ENCODE measurements around the gene ZNF740.

ZNF740 gene

GRCh38 chr12:53192531-53193021, 12.1 kb downstream of the ZNF740 start:
- H3K79me2 ChIP-seq, result no peaks in the 10 kb centered on the region
- peaks cover 8% of the 10 kb centered on the region for H3K4me1 ChIP-seq
- no peak overlapping the region for H3K27ac ChIP-seq
- H3K9me3 ChIP-seq (ENCODE audit: control insufficient read depth, low read length), result no peaks in the 10 kb centered on the region
- no peak overlapping the region for H3K4me2 ChIP-seq (ENCODE audit: low read length)
- no peak overlapping the region for H2AFZ ChIP-seq
- no peak overlapping the region for H3K9ac ChIP-seq
- TF ChIP-seq CTCF (IDR thresholded peaks at IDR 0.05), result no peak
- no peak overlapping the region for H3K4me3 ChIP-seq (ENCODE audit: low read depth, low read length)
- no peaks in the 10 kb centered on the region for H3K27me3 ChIP-seq (ENCODE audit: control insufficient read depth, insufficient read depth, low read length)
- no peaks in the 10 kb centered on the region for H3K36me3 ChIP-seq (ENCODE audit: control insufficient read depth, insufficient read depth, low read length)

GRCh38 chr12:53193040-53193439, 12.5 kb downstream of the ZNF740 start:
- Histone ChIP-seq H2AFZ (no peak overlapping the region), H3K4me1 (peaks cover 8% of the 10 kb centered on the region), H3K4me2 (ENCODE audit: low read length) (no peak overlapping the region), H3K4me3 (ENCODE audit: low read depth, low read length) (no peak overlapping the region), H3K79me2 (no peaks in the 10 kb centered on the region), H3K9me3 (ENCODE audit: control insufficient read depth, low read length) (no peaks in the 10 kb centered on the region), H3K36me3 (ENCODE audit: control insufficient read depth, insufficient read depth, low read length) (no peaks in the 10 kb centered on the region), H3K9ac (no peak overlapping the region), H3K27me3 (ENCODE audit: control insufficient read depth, insufficient read depth, low read length) (no peaks in the 10 kb centered on the region), H3K27ac (no peak overlapping the region)
- no peak for TF ChIP-seq CTCF (IDR thresholded peaks at IDR 0.05)

GRCh38 chr12:53193985-53194716, 13.6 kb downstream of the ZNF740 start:
- TF ChIP-seq CTCF (IDR thresholded peaks at IDR 0.05), result no peak
- no peak overlapping the region for H3K9ac ChIP-seq
- no peaks in the 10 kb centered on the region for H3K9me3 ChIP-seq (ENCODE audit: control insufficient read depth, low read length)
- H3K4me2 ChIP-seq (ENCODE audit: low read length), result no peak overlapping the region
- H3K27me3 ChIP-seq (ENCODE audit: control insufficient read depth, insufficient read depth, low read length), result no peaks in the 10 kb centered on the region
- no peak overlapping the region for H3K27ac ChIP-seq
- H2AFZ ChIP-seq, result no peak overlapping the region
- H3K4me3 ChIP-seq (ENCODE audit: low read depth, low read length), result no peak overlapping the region
- no peaks in the 10 kb centered on the region for H3K79me2 ChIP-seq
- H3K36me3 ChIP-seq (ENCODE audit: control insufficient read depth, insufficient read depth, low read length), result no peaks in the 10 kb centered on the region
- peaks cover 8% of the 10 kb centered on the region for H3K4me1 ChIP-seq

GRCh38 chr12:53194973-53195372, 14.5 kb downstream of the ZNF740 start:
- TF ChIP-seq CTCF (IDR thresholded peaks at IDR 0.05), result no peak
- Histone ChIP-seq H2AFZ (no peak overlapping the region), H3K27ac (no peak overlapping the region), H3K4me1 (peaks cover 8% of the 10 kb centered on the region), H3K79me2 (no peaks in the 10 kb centered on the region), H3K9ac (no peak overlapping the region), H3K4me2 (ENCODE audit: low read length) (no peak overlapping the region), H3K4me3 (ENCODE audit: low read depth, low read length) (no peak overlapping the region), H3K27me3 (ENCODE audit: control insufficient read depth, insufficient read depth, low read length) (no peaks in the 10 kb centered on the region), H3K9me3 (ENCODE audit: control insufficient read depth, low read length) (no peaks in the 10 kb centered on the region), H3K36me3 (ENCODE audit: control insufficient read depth, insufficient read depth, low read length) (no peaks in the 10 kb centered on the region)
